ENCODE data around the gene RMND1.

DNA sequence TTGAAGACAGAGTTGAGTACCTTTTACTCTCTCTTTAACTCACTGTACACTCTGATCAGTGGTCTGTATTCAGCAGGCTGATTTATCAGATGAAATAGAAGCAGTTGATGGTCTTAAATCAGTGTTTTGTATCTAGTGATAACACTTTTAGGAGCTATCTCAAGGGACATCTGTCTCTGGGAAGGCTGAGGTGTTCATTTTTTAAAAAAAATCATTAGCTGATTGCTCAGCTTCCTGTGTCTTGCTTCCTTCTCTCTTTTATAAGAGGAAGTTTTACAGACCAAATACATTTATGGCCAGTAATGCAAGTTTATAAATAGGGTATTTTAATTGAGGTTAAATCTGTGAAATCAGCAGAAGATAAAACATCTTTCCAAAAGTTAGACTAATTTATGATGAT lies 29.9 kb upstream of the RMND1 start:
- TF ChIP-seq ARNTL (CRISPR knock-in tag; IDR thresholded peaks at IDR 0.05), result no peak
- TF ChIP-seq NFE2L2 (IDR thresholded peaks at IDR 0.05; ENCODE audit: low read length), result no peak
- no peak for TF ChIP-seq RFX5 (IDR thresholded peaks at IDR 0.05; ENCODE audit: low read depth, low read length)
- TF ChIP-seq, protein P1, sequence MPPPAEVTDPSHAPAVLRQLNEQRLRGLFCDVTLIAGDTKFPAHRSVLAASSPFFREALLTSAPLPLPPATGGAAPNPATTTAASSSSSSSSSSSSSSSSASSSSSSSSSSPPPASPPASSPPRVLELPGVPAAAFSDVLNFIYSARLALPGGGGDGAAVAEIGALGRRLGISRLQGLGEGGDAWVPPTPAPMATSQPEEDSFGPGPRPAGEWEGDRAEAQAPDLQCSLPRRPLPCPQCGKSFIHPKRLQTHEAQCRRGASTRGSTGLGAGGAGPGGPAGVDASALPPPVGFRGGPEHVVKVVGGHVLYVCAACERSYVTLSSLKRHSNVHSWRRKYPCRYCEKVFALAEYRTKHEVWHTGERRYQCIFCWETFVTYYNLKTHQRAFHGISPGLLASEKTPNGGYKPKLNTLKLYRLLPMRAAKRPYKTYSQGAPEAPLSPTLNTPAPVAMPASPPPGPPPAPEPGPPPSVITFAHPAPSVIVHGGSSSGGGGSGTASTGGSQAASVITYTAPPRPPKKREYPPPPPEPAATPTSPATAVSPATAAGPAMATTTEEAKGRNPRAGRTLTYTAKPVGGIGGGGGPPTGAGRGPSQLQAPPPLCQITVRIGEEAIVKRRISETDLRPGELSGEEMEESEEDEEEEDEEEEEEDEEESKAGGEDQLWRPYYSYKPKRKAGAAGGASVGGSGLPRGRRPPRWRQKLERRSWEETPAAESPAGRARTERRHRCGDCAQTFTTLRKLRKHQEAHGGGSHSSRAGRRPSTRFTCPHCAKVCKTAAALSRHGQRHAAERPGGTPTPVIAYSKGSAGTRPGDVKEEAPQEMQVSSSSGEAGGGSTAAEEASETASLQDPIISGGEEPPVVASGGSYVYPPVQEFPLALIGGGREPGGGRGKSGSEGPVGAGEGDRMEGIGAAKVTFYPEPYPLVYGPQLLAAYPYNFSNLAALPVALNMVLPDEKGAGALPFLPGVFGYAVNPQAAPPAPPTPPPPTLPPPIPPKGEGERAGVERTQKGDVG (CRISPR knock-in tag; IDR thresholded peaks at IDR 0.05; ENCODE audit: borderline replicate concordance), result no peak
- TF ChIP-seq JUND (CRISPR knock-in tag; IDR thresholded peaks at IDR 0.05), result no peak
- no peak for TF ChIP-seq ZKSCAN1 (IDR thresholded peaks at IDR 0.05; ENCODE audit: low read length)
- no peak for TF ChIP-seq ZNF121 (CRISPR knock-in tag; IDR thresholded peaks at IDR 0.05)
- TF ChIP-seq, protein P2, sequence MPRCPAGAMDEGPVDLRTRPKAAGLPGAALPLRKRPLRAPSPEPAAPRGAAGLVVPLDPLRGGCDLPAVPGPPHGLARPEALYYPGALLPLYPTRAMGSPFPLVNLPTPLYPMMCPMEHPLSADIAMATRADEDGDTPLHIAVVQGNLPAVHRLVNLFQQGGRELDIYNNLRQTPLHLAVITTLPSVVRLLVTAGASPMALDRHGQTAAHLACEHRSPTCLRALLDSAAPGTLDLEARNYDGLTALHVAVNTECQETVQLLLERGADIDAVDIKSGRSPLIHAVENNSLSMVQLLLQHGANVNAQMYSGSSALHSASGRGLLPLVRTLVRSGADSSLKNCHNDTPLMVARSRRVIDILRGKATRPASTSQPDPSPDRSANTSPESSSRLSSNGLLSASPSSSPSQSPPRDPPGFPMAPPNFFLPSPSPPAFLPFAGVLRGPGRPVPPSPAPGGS (CRISPR knock-in tag; IDR thresholded peaks at IDR 0.05), result no peak

All from HepG2 (cell line).